ENCODE data around the gene USP20.

GRCh38 chr9:129864991-129865647 lies 29.9 kb downstream of the USP20 start:
- TF ChIP-seq JUNB (IDR thresholded peaks at IDR 0.05) = no peak
- no peak for TF ChIP-seq NKRF (conservative IDR thresholded peaks at IDR 0.05)
- no peak for TF ChIP-seq HDGF (IDR thresholded peaks at IDR 0.05)
- TF ChIP-seq SIN3A (IDR thresholded peaks at IDR 0.05; ENCODE audit: low read depth, low read length) = no peak
- TF ChIP-seq FOXM1 (IDR thresholded peaks at IDR 0.05; ENCODE audit: low read depth, low read length) = no peak
- no peak for TF ChIP-seq EP300 (IDR thresholded peaks at IDR 0.05; ENCODE audit: borderline replicate concordance in 1 of 2, control insufficient read depth in 1 of 2, low read depth in 2 of 2, low read length in 2 of 2)
- no peak for TF ChIP-seq IKZF2 (IDR thresholded peaks at IDR 0.05)
- TF ChIP-seq TAF1 (IDR thresholded peaks at IDR 0.05; ENCODE audit: borderline replicate concordance, low read depth, low read length) = no peak
- TF ChIP-seq CTCF (IDR thresholded peaks at IDR 0.05 in 2 of 3, conservative IDR thresholded peaks at IDR 0.05 in 1 of 3; ENCODE audit: control insufficient read depth in 2 of 3, extremely low read depth in 1 of 3, insufficient read depth in 1 of 3, low read depth in 3 of 3, low read length in 3 of 3) = no peak
- TF ChIP-seq BCL3 (IDR thresholded peaks at IDR 0.05; ENCODE audit: borderline replicate concordance, insufficient read depth, low read depth, low read length, poor library complexity, severe bottlenecking) = no peak
